ENCODE results near the gene PABPC5.

Gene PABPC5

DNA sequence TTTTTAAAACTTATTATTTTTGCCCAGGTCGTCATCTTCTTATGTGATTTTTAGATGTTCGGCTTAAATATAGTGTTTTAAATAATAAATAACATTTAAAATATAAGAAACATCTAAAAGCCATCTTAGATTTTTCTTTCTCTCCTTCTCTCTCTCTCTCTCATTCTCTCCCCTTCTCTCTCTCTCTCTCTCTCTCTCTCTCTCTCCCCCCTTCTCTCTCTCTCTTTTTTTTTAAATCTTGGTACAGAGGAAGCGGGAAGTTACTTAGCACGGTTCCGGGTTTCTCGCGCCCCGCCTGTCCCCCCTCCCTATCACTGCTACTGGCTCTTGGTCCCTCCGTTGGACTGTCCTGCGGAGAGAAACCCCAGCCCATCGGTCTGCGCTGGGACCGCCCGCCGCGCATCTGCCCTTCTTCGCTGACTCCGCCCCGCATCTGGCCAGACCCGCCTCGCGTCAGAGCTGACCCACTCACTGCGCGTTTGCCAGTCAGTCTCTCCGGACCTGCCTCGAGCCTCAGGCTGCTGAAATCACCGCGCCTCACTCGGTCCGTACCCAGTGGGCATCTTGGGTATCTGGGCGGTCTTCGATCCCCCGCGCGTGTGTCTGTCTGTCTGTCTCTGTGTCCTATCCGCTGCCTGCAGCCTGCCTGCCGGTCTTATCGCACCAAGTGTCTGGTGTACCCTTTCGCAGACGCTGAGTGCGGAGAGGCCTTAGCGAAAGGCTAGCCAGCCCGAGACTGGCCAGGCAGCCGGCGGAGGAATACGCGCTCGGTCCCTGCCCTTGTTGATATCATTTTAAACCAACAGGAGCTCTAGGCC is at the start of gene PABPC5:
Gene PABPC5, plus strand, starts transcription at position 489 of the 818 bp plus-strand sequence. CDS start 739 bp downstream, outside the sequence.
- H3K9me3 ChIP-seq (ENCODE audit: insufficient read depth, low read depth, low read length) = no peaks in the 10 kb centered on the region
- no peaks in the 10 kb centered on the region for H4K20me1 ChIP-seq (ENCODE audit: insufficient read depth, low read length, poor library complexity, severe bottlenecking)
- H3K4me3 ChIP-seq (ENCODE audit: low read length, poor library complexity, severe bottlenecking) = no peak within 1 kb of the TSS
- no peaks in the 10 kb centered on the region for H3K79me2 ChIP-seq (ENCODE audit: insufficient read depth, low read length)
- H3K4me1 ChIP-seq (ENCODE audit: insufficient read depth, low read length, poor library complexity, severe bottlenecking) = no peaks in the 10 kb centered on the region
- no peaks in the 10 kb centered on the region for H3K9me2 ChIP-seq (replicated peaks; ENCODE audit: low read depth, low read length)
- no peaks in the 10 kb centered on the region for H3K27me3 ChIP-seq (ENCODE audit: insufficient read depth, low read length, poor library complexity, severe bottlenecking)
- no peak within 1 kb of the TSS for H2AFZ ChIP-seq (ENCODE audit: low read length)
- no peaks in the 10 kb centered on the region for H3K36me3 ChIP-seq (ENCODE audit: insufficient read depth, low read length)
- no peak within 1 kb of the TSS for H3K4me2 ChIP-seq (ENCODE audit: low read depth, low read length, poor library complexity, severe bottlenecking)
- TF ChIP-seq, protein P1, sequence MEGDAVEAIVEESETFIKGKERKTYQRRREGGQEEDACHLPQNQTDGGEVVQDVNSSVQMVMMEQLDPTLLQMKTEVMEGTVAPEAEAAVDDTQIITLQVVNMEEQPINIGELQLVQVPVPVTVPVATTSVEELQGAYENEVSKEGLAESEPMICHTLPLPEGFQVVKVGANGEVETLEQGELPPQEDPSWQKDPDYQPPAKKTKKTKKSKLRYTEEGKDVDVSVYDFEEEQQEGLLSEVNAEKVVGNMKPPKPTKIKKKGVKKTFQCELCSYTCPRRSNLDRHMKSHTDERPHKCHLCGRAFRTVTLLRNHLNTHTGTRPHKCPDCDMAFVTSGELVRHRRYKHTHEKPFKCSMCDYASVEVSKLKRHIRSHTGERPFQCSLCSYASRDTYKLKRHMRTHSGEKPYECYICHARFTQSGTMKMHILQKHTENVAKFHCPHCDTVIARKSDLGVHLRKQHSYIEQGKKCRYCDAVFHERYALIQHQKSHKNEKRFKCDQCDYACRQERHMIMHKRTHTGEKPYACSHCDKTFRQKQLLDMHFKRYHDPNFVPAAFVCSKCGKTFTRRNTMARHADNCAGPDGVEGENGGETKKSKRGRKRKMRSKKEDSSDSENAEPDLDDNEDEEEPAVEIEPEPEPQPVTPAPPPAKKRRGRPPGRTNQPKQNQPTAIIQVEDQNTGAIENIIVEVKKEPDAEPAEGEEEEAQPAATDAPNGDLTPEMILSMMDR (conservative IDR thresholded peaks at IDR 0.05; ENCODE audit: low read length) = no peak
- no peak for TF ChIP-seq EZH2phosphoT487 (IDR thresholded peaks at IDR 0.05; ENCODE audit: borderline replicate concordance)
- no peak within 1 kb of the TSS for H3K9ac ChIP-seq (ENCODE audit: low read depth, low read length, poor library complexity, severe bottlenecking)
- no peaks in the 10 kb centered on the region for H3F3A ChIP-seq (ENCODE audit: low read depth)

GRCh38 chrX:91389026-91389425 is 45.6 kb upstream of the PABPC5 start:
- no peaks in the 10 kb centered on the region for H3K27me3 ChIP-seq (ENCODE audit: insufficient read depth, low read length, poor library complexity, severe bottlenecking)
- no peaks in the 10 kb centered on the region for H3K4me1 ChIP-seq (ENCODE audit: insufficient read depth, low read length, poor library complexity, severe bottlenecking)
- no peak overlapping the region for H3K9ac ChIP-seq (ENCODE audit: low read depth, low read length, poor library complexity, severe bottlenecking)
- TF ChIP-seq, protein P1 (conservative IDR thresholded peaks at IDR 0.05; ENCODE audit: low read length) = no peak
- no peak for TF ChIP-seq EZH2phosphoT487 (IDR thresholded peaks at IDR 0.05; ENCODE audit: borderline replicate concordance)
- H3F3A ChIP-seq (ENCODE audit: low read depth) = no peaks in the 10 kb centered on the region
- no peaks in the 10 kb centered on the region for H4K20me1 ChIP-seq (ENCODE audit: insufficient read depth, low read length, poor library complexity, severe bottlenecking)
- no peaks in the 10 kb centered on the region for H3K9me3 ChIP-seq (ENCODE audit: insufficient read depth, low read depth, low read length)
- H3K36me3 ChIP-seq (ENCODE audit: insufficient read depth, low read length) = no peaks in the 10 kb centered on the region
- no peak overlapping the region for H3K4me3 ChIP-seq (ENCODE audit: low read length, poor library complexity, severe bottlenecking)
- no peak overlapping the region for H3K4me2 ChIP-seq (ENCODE audit: low read depth, low read length, poor library complexity, severe bottlenecking)
- no peaks in the 10 kb centered on the region for H3K79me2 ChIP-seq (ENCODE audit: insufficient read depth, low read length)
- no peaks in the 10 kb centered on the region for H3K9me2 ChIP-seq (replicated peaks; ENCODE audit: low read depth, low read length)
- no peak overlapping the region for H2AFZ ChIP-seq (ENCODE audit: low read length)

DNA sequence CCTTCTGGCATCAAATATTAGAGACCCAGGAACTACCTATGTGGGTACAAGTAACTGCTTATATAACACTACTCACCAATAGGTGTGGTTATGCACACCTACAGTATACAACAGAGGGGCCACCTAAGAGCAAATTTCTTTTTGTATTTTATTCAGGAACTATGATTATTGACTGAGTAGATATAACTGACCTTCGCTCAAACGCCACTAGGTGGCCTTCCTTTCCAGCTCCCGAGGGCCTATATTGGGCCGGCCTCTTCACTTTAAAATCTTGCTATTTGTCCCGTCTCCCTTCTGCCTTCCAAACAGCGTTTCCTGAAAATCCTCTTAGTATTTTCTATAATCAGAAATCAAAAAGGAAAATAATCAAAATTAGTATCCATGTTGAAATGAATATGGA is 19.9 kb upstream of the PABPC5 start:
- H3K9me3 ChIP-seq (ENCODE audit: insufficient read depth, low read depth, low read length) = no peaks in the 10 kb centered on the region
- no peak overlapping the region for H3K4me2 ChIP-seq (ENCODE audit: low read depth, low read length, poor library complexity, severe bottlenecking)
- H3K79me2 ChIP-seq (ENCODE audit: insufficient read depth, low read length) = no peaks in the 10 kb centered on the region
- H3K27me3 ChIP-seq (ENCODE audit: insufficient read depth, low read length, poor library complexity, severe bottlenecking) = no peaks in the 10 kb centered on the region
- no peaks in the 10 kb centered on the region for H3K9me2 ChIP-seq (replicated peaks; ENCODE audit: low read depth, low read length)
- no peak overlapping the region for H3K9ac ChIP-seq (ENCODE audit: low read depth, low read length, poor library complexity, severe bottlenecking)
- no peak overlapping the region for H2AFZ ChIP-seq (ENCODE audit: low read length)
- TF ChIP-seq EZH2phosphoT487 (IDR thresholded peaks at IDR 0.05; ENCODE audit: borderline replicate concordance) = no peak
- TF ChIP-seq, protein P1 (conservative IDR thresholded peaks at IDR 0.05; ENCODE audit: low read length) = no peak
- H3K4me3 ChIP-seq (ENCODE audit: low read length, poor library complexity, severe bottlenecking) = no peak overlapping the region
- no peaks in the 10 kb centered on the region for H3K4me1 ChIP-seq (ENCODE audit: insufficient read depth, low read length, poor library complexity, severe bottlenecking)
- no peaks in the 10 kb centered on the region for H3F3A ChIP-seq (ENCODE audit: low read depth)
- H4K20me1 ChIP-seq (ENCODE audit: insufficient read depth, low read length, poor library complexity, severe bottlenecking) = no peaks in the 10 kb centered on the region
- H3K36me3 ChIP-seq (ENCODE audit: insufficient read depth, low read length) = no peaks in the 10 kb centered on the region
